Hepatocyte (in vitro differentiated cells): Measurements from ENCODE around the gene YEATS2.

ENCODE experiments used
- CTCF ChIP-seq: fragments of 200-600 bp; sonication (generic); IDR thresholded peaks from 2 replicates; pipeline ENCODE4 v1.5.1; 2016; ENCODE audit warnings: antibody characterized with exemption, mild to moderate bottlenecking; ENCODE audit not compliant: poor library complexity
- EZH2 ChIP-seq: fragments of 200-600 bp; sonication (generic); IDR thresholded peaks from 2 replicates; pipeline ENCODE4 v1.6.1; 2016; ENCODE audit warnings: antibody characterized with exemption, mild to moderate bottlenecking, borderline replicate concordance
- EZH2phosphoT487 ChIP-seq: fragments of 200-600 bp; sonication (generic); IDR thresholded peaks from one replicate; pipeline ENCODE4 v1.6.1; 2018; ENCODE audit warnings: antibody characterized with exemption, mild to moderate bottlenecking, low read depth, moderate library complexity; ENCODE audit not compliant: unreplicated experiment, severe bottlenecking

GRCh38 chr3:183854318-183855035, 156.9 kb downstream of the YEATS2 start:
- no peak for TF ChIP-seq CTCF
- no peak for TF ChIP-seq EZH2
- TF ChIP-seq EZH2phosphoT487 = no peak
